Caco-2 (cell line): ENCODE measurements around the gene SASH3. TPM values are rescaled to one million over a fixed set of nuclear protein-coding genes. Genes with fewer than 3 reads are reported as not detected.

Source experiments
- BruUV-seq: library from RNA; stranded (reverse); fragments of 400-500 nt; replicated peaks from 2 replicates; lab custom pipeline; 2021; lab: Mats Ljungman, UMichigan
- CTCF ChIA-PET: fragments of 300-600 bp; sonication (Branson Sonifier 250); formaldehyde crosslinking; loops from one replicate; lab custom pipeline; 2022; ENCODE audit warnings: antibody characterized with exemption; lab: Charles Lee
- POLR2A ChIA-PET: fragments of 300-600 bp; sonication (Branson Sonifier 250); formaldehyde crosslinking; loops from one replicate; lab custom pipeline; 2022; ENCODE audit warnings: antibody characterized with exemption; lab: Charles Lee
- DNase-seq, 2 experiments: peaks; one replicate each; pipeline versions ENCODE4 v3.0.0 to v3.0.0-alpha.2; 2020 to 2022
- H3K27me3 ChIP-seq: replicated peaks from 2 replicates; pipeline ENCODE4 v1.6.0; 2011; ENCODE audit warnings: low read length; ENCODE audit not compliant: control insufficient read depth, insufficient read depth
- H3K36me3 ChIP-seq: 2 replicates; pipeline ENCODE4 v1.5.1; 2011; ENCODE audit warnings: low read length; ENCODE audit not compliant: control insufficient read depth, insufficient read depth
- H3K4me1 ChIP-seq: fragments of 250-450 bp; sonication (Bioruptor Pico); 2 replicates; pipeline ENCODE4 v1.5.1; 2020; ENCODE audit warnings: mild to moderate bottlenecking
- H3K4me3 ChIP-seq: 2 replicates; pipeline ENCODE4 v1.5.1; 2011; ENCODE audit warnings: low read depth, mild to moderate bottlenecking, control low read depth, low read length
- H3K9me3 ChIP-seq: fragments of 250-450 bp; sonication (Bioruptor Pico); 2 replicates; pipeline ENCODE4 v1.5.1; 2020; ENCODE audit warnings: mild to moderate bottlenecking, moderate library complexity
- H3K27ac Mint-ChIP-seq: one replicate; pipeline ENCODE4 v1.8.0; 2022; ENCODE audit warnings: mixed read lengths; ENCODE audit not compliant: unreplicated experiment
- H3K27me3 Mint-ChIP-seq: one replicate; pipeline ENCODE4 v1.8.0; 2022; ENCODE audit warnings: mixed read lengths; ENCODE audit not compliant: insufficient read depth, unreplicated experiment
- H3K36me3 Mint-ChIP-seq: one replicate; pipeline ENCODE4 v1.8.0; 2022; ENCODE audit warnings: mild to moderate bottlenecking, mixed read lengths; ENCODE audit not compliant: insufficient read depth, unreplicated experiment
- H3K4me1 Mint-ChIP-seq: one replicate; pipeline ENCODE4 v1.8.0; 2022; ENCODE audit warnings: low read depth, mixed read lengths; ENCODE audit not compliant: unreplicated experiment
- H3K4me3 Mint-ChIP-seq: one replicate; pipeline ENCODE4 v1.8.0; 2022; ENCODE audit warnings: mild to moderate bottlenecking, moderate library complexity, mixed read lengths; ENCODE audit not compliant: unreplicated experiment
- H3K9me3 Mint-ChIP-seq: one replicate; pipeline ENCODE4 v1.8.0; 2022; ENCODE audit warnings: mixed read lengths; ENCODE audit not compliant: unreplicated experiment
- CTCF ChIP-seq, 2 experiments: fragments of 200-600 bp in 1 of 2; IDR thresholded peaks; 1 replicate in 1 of 2; 2 replicates in 1 of 2; pipeline versions ENCODE4 v1.5.1 to v1.8.0; 2011 to 2022; ENCODE audit warnings: antibody characterized with exemption in 1 of 2, control low read depth in 1 of 2, inconsistent platforms in 1 of 2, low read depth in 1 of 2, low read length in 1 of 2, mild to moderate bottlenecking in 1 of 2, moderate library complexity in 1 of 2; ENCODE audit not compliant: insufficient read depth in 1 of 2, severe bottlenecking in 1 of 2, unreplicated experiment in 1 of 2
- intact Hi-C: fragments of 100-400 bp; cut with micrococcal nuclease; formaldehyde crosslinking; loops from one replicate; pipeline ENCODE4 v1.10.0; 2022; ENCODE audit not compliant: unreplicated experiment
- total RNA-seq: library from RNA; stranded (reverse); gene quantifications from 2 replicates; pipeline ENCODE4 v1.2.3, GENCODE V29; 2022

The SASH3 gene
- total RNA-seq, 1 experiment from 2014 or later: not detected

- BruUV-seq: no TSS peak
- no peaks in the 10 kb centered on the region for H3K4me1 ChIP-seq
- Mint-ChIP-seq H3K27me3 (no peaks in the 10 kb centered on the region), H3K36me3 (peaks cover 1% of the 10 kb centered on the region), H3K9me3 (no peaks in the 10 kb centered on the region), H3K27ac (no peak overlapping the region), H3K4me1 (no peaks in the 10 kb centered on the region), H3K4me3 (no peak overlapping the region)
- TF ChIP-seq CTCF (IDR thresholded peaks at IDR 0.05; ENCODE audit: insufficient read depth in 1 of 2, low read depth in 1 of 2, low read length in 1 of 2, severe bottlenecking in 1 of 2, unreplicated experiment in 1 of 2): no peak
- H3K36me3 ChIP-seq: no peaks in the 10 kb centered on the region
- no peak for DNase-seq
- no peaks in the 10 kb centered on the region for H3K27me3 ChIP-seq
- no peak overlapping the region for H3K4me3 ChIP-seq
- ChIA-PET CTCF (no interaction called here), POLR2A (no interaction called here)
- H3K9me3 ChIP-seq: no peaks in the 10 kb centered on the region
- intact Hi-C loops: no loop called here
Observed at GRCh38 chrX:129798456-129798855, 18.7 kb downstream of the SASH3 start.

GRCh38 chrX:129798888-129799287, 19.1 kb downstream of the SASH3 start:
- Mint-ChIP-seq H3K27ac (no peak overlapping the region), H3K36me3 (peaks cover 5% of the 10 kb centered on the region), H3K27me3 (no peaks in the 10 kb centered on the region), H3K4me1 (no peaks in the 10 kb centered on the region), H3K9me3 (no peaks in the 10 kb centered on the region), H3K4me3 (no peak overlapping the region)
- BruUV-seq: no TSS peak
- Histone ChIP-seq H3K9me3 (no peaks in the 10 kb centered on the region), H3K4me1 (no peaks in the 10 kb centered on the region), H3K36me3 (no peaks in the 10 kb centered on the region), H3K27me3 (no peaks in the 10 kb centered on the region), H3K4me3 (no peak overlapping the region)
- no peak for TF ChIP-seq CTCF (IDR thresholded peaks at IDR 0.05; ENCODE audit: insufficient read depth in 1 of 2, low read depth in 1 of 2, low read length in 1 of 2, severe bottlenecking in 1 of 2, unreplicated experiment in 1 of 2)
- intact Hi-C loops: no loop called here
- no peak for DNase-seq
- ChIA-PET POLR2A (no interaction called here), CTCF (no interaction called here)

- DNase-seq: no peak
- H3K36me3 Mint-ChIP-seq: peaks cover 13% of the 10 kb centered on the region
- H3K36me3 ChIP-seq: no peaks in the 10 kb centered on the region
- POLR2A ChIA-PET: no interaction called here
- H3K9me3 Mint-ChIP-seq: no peaks in the 10 kb centered on the region
- H3K4me1 ChIP-seq: no peaks in the 10 kb centered on the region
- no peaks in the 10 kb centered on the region for H3K9me3 ChIP-seq
- TF ChIP-seq CTCF (IDR thresholded peaks at IDR 0.05; ENCODE audit: insufficient read depth in 1 of 2, low read depth in 1 of 2, low read length in 1 of 2, severe bottlenecking in 1 of 2, unreplicated experiment in 1 of 2): no peak
- no peaks in the 10 kb centered on the region for H3K4me1 Mint-ChIP-seq
- CTCF ChIA-PET: no interaction called here
- no peak overlapping the region for H3K4me3 Mint-ChIP-seq
- H3K27me3 Mint-ChIP-seq: no peaks in the 10 kb centered on the region
- H3K27me3 ChIP-seq: no peaks in the 10 kb centered on the region
- no peak overlapping the region for H3K4me3 ChIP-seq
- BruUV-seq: no TSS peak
- intact Hi-C loops: no loop called here
- H3K27ac Mint-ChIP-seq: no peak overlapping the region
Observed at GRCh38 chrX:129800186-129800585, 20.4 kb downstream of the SASH3 start.
